ENCODE measurements around the gene JUNB.

The JUNB gene

GRCh38 chr19:12791345-12792050 lies at the start of gene JUNB:
TSS of gene JUNB (plus strand) at chr19:12791486. CDS start at chr19:12791772, 286 bp downstream.
- Histone ChIP-seq H3K9ac (ENCODE audit: low read length) (peak within 1 kb of the TSS; percentile 98), H3K4me2 (ENCODE audit: low read length) (peak within 1 kb of the TSS; percentile 96), H3K9me3 (ENCODE audit: insufficient read depth, low read length) (no peaks in the 10 kb centered on the region), H3K4me3 (ENCODE audit: low read length) (peak within 1 kb of the TSS; percentile 87), H3K79me2 (ENCODE audit: low read length) (peaks cover 55% of the 10 kb centered on the region), H3K27me3 (ENCODE audit: low read depth, low read length) (no peaks in the 10 kb centered on the region), H3K4me1 (ENCODE audit: low read length) (peaks cover 56% of the 10 kb centered on the region), H3K36me3 (replicated peaks; ENCODE audit: low read depth, low read length) (peaks cover 16% of the 10 kb centered on the region), H4K20me1 (ENCODE audit: insufficient read depth, low read length) (peaks cover 4% of the 10 kb centered on the region; the same call in 1 of the 2 replicates), H3K27ac (ENCODE audit: low read length) (peak within 1 kb of the TSS; percentile 97), H2AFZ (ENCODE audit: low read depth, low read length) (no peak within 1 kb of the TSS)
- no peak for TF ChIP-seq CTCF (IDR thresholded peaks at IDR 0.05; ENCODE audit: low read depth, low read length)
- no peak for TF ChIP-seq EZH2phosphoT487 (IDR thresholded peaks at IDR 0.05; ENCODE audit: low read depth)

- Histone ChIP-seq H3K4me2 (ENCODE audit: low read length) (no peak overlapping the region), H2AFZ (ENCODE audit: low read depth, low read length) (no peak overlapping the region), H3K36me3 (replicated peaks; ENCODE audit: low read depth, low read length) (peaks cover 23% of the 10 kb centered on the region), H3K27ac (ENCODE audit: low read length) (no peak overlapping the region), H3K4me1 (ENCODE audit: low read length) (no peaks in the 10 kb centered on the region), H3K79me2 (ENCODE audit: low read length) (no peaks in the 10 kb centered on the region), H3K9ac (ENCODE audit: low read length) (no peak overlapping the region), H3K4me3 (ENCODE audit: low read length) (no peak overlapping the region), H3K27me3 (ENCODE audit: low read depth, low read length) (peaks cover 7% of the 10 kb centered on the region), H4K20me1 (ENCODE audit: insufficient read depth, low read length) (no peaks in the 10 kb centered on the region), H3K9me3 (ENCODE audit: insufficient read depth, low read length) (no peaks in the 10 kb centered on the region)
- no peak for TF ChIP-seq CTCF (IDR thresholded peaks at IDR 0.05; ENCODE audit: low read depth, low read length)
- no peak for TF ChIP-seq EZH2phosphoT487 (IDR thresholded peaks at IDR 0.05; ENCODE audit: low read depth)
Observed at GRCh38 chr19:12745166-12745897, 46.0 kb upstream of the JUNB start.

- Histone ChIP-seq H3K36me3 (replicated peaks; ENCODE audit: low read depth, low read length) (peaks cover 23% of the 10 kb centered on the region), H4K20me1 (ENCODE audit: insufficient read depth, low read length) (no peaks in the 10 kb centered on the region), H3K27me3 (ENCODE audit: low read depth, low read length) (peaks cover 30% of the 10 kb centered on the region), H3K9ac (ENCODE audit: low read length) (no peak overlapping the region), H3K4me2 (ENCODE audit: low read length) (no peak overlapping the region), H3K4me3 (ENCODE audit: low read length) (no peak overlapping the region), H3K27ac (ENCODE audit: low read length) (no peak overlapping the region), H3K9me3 (ENCODE audit: insufficient read depth, low read length) (no peaks in the 10 kb centered on the region), H3K4me1 (ENCODE audit: low read length) (no peaks in the 10 kb centered on the region), H2AFZ (ENCODE audit: low read depth, low read length) (no peak overlapping the region), H3K79me2 (ENCODE audit: low read length) (no peaks in the 10 kb centered on the region)
- TF ChIP-seq CTCF (IDR thresholded peaks at IDR 0.05; ENCODE audit: low read depth, low read length) = no peak
- no peak for TF ChIP-seq EZH2phosphoT487 (IDR thresholded peaks at IDR 0.05; ENCODE audit: low read depth)
Observed at GRCh38 chr19:12748489-12748888, 42.8 kb upstream of the JUNB start.

- Histone ChIP-seq H3K4me2 (ENCODE audit: low read length) (no peak overlapping the region), H3K9me3 (ENCODE audit: insufficient read depth, low read length) (no peaks in the 10 kb centered on the region), H3K27me3 (ENCODE audit: low read depth, low read length) (peaks cover 32% of the 10 kb centered on the region), H4K20me1 (ENCODE audit: insufficient read depth, low read length) (no peaks in the 10 kb centered on the region), H3K4me1 (ENCODE audit: low read length) (no peaks in the 10 kb centered on the region), H2AFZ (ENCODE audit: low read depth, low read length) (no peak overlapping the region), H3K4me3 (ENCODE audit: low read length) (no peak overlapping the region), H3K9ac (ENCODE audit: low read length) (no peak overlapping the region), H3K79me2 (ENCODE audit: low read length) (no peaks in the 10 kb centered on the region), H3K36me3 (replicated peaks; ENCODE audit: low read depth, low read length) (peaks cover 23% of the 10 kb centered on the region), H3K27ac (ENCODE audit: low read length) (no peak overlapping the region)
- no peak for TF ChIP-seq CTCF (IDR thresholded peaks at IDR 0.05; ENCODE audit: low read depth, low read length)
- TF ChIP-seq EZH2phosphoT487 (IDR thresholded peaks at IDR 0.05; ENCODE audit: low read depth) = no peak
Observed at GRCh38 chr19:12749938-12750521, 41.3 kb upstream of the JUNB start.
